Tibial nerve (tissue), 4 donors: ENCODE measurements around the gene PKDREJ. TPM values are rescaled to one million over a fixed set of nuclear protein-coding genes. Genes with fewer than 3 reads are reported as not detected.
A peak's percentile ranks its signal among the peaks of the same experiment; 100 is the strongest.
"Not testable (repeated sequence)": the region's sequence is repeated elsewhere in the genome, so short reads cannot be mapped to it uniquely, and the experiment has no call there.

Experiments used
- DNase-seq, 2 donors: peaks; one replicate each; pipeline ENCODE4 v3.0.0-alpha.2; 2019; ENCODE audit warnings: low spot score in 2 of 2
- H3K27ac ChIP-seq, 4 donors: fragments of 200-600 bp; sonication (generic) in 3 of 4; one replicate each; pipeline ENCODE4 v1.5.1; 2017 to 2019; ENCODE audit warnings: mild to moderate bottlenecking in 1 of 4
- H3K27me3 ChIP-seq, 2 donors: fragments of 200-600 bp; sonication (generic) in 1 of 2; one replicate each; pipeline versions ENCODE4 v1.5.1 to v1.6.0; 2017 to 2019
- H3K36me3 ChIP-seq, 3 donors: fragments of 200-600 bp; sonication (generic); one replicate each; pipeline ENCODE4 v1.5.1; 2018 to 2019
- H3K4me1 ChIP-seq, 4 donors: fragments of 200-600 bp; sonication (generic) in 3 of 4; one replicate each; pipeline ENCODE4 v1.5.1; 2017 to 2019
- H3K4me3 ChIP-seq, 4 donors: fragments of 200-600 bp; sonication (generic) in 3 of 4; one replicate each; pipeline ENCODE4 v1.5.1; 2017 to 2019; ENCODE audit warnings: mild to moderate bottlenecking in 1 of 4, moderate library complexity in 1 of 4
- H3K9me3 ChIP-seq, 4 donors: fragments of 200-600 bp; sonication (generic) in 3 of 4; one replicate each; pipeline ENCODE4 v1.5.1; 2017 to 2019
- CTCF ChIP-seq, 5 experiments: fragments of 200-600 bp in 3 of 5; fragments of 450-650 bp in 2 of 5; sonication (generic) in 3 of 5; IDR thresholded peaks; one replicate each; pipeline ENCODE4 v1.5.1; 2016 to 2019; ENCODE audit warnings: antibody characterized with exemption in 5 of 5, mild to moderate bottlenecking in 3 of 5, moderate library complexity in 2 of 5
- EP300 ChIP-seq, 2 donors: sonication (generic); formaldehyde crosslinking; IDR thresholded peaks; one replicate each; pipeline ENCODE4 v1.6.1; 2017; ENCODE audit warnings: antibody characterized with exemption in 2 of 2, mild to moderate bottlenecking in 1 of 2
- POLR2A ChIP-seq, 2 donors: fragments of 450-650 bp; IDR thresholded peaks; one replicate each; pipeline ENCODE4 v1.6.1; 2017; ENCODE audit warnings: antibody characterized with exemption in 2 of 2, mild to moderate bottlenecking in 2 of 2, moderate library complexity in 2 of 2
- WGBS, 2 donors: methylation state at CpG; one replicate each; pipeline ENCODE4 v1.1.5; 2018; 5-methylcytosine and 5-hydroxymethylcytosine counted together
- total RNA-seq, 4 donors: library from RNA; depleted of rRNA; stranded (reverse); fragments of >200 nt; gene quantifications; one replicate each; pipeline ENCODE4 v1.1.0, GENCODE V29; 2016

The PKDREJ gene
- total RNA-seq, 4 donors from 2014 or later = under 0.01 to 0.39 TPM; not detected in 2

- Histone ChIP-seq H3K9me3 (no peaks in the 10 kb centered on the region), H3K27ac (no peak overlapping the region), H3K27me3 (no peaks in the 10 kb centered on the region), H3K4me1 (peaks cover 0 to 21% (median 8%) of the 10 kb centered on the region in 4 donors), H3K36me3 (peaks cover 0 to 93% (median 29%) of the 10 kb centered on the region in 3 donors), H3K4me3 (no peak overlapping the region)
- WGBS, 2 donors = 88 to 91% methylated on average over 11 to 12 of the region's 12 CpGs
- TF ChIP-seq EP300 (IDR thresholded peaks at IDR 0.05) (no peak), CTCF (IDR thresholded peaks at IDR 0.05) (no peak), POLR2A (IDR thresholded peaks at IDR 0.05) (no peak)
- DNase-seq = no peak
Measured at GRCh38 chr22:46273432-46274148, 10.4 kb upstream of the PKDREJ start.

GRCh38 chr22:46272762-46273431 is 9.8 kb upstream of the PKDREJ start:
- H3K27me3 ChIP-seq = no peaks in the 10 kb centered on the region
- WGBS, 2 donors = 85 to 88% methylated on average over 10 to 12 of the region's 12 CpGs
- no peak for TF ChIP-seq EP300 (IDR thresholded peaks at IDR 0.05)
- TF ChIP-seq CTCF (IDR thresholded peaks at IDR 0.05) = no peak
- no peak for TF ChIP-seq POLR2A (IDR thresholded peaks at IDR 0.05)
- no peaks in the 10 kb centered on the region for H3K9me3 ChIP-seq
- H3K4me1 ChIP-seq = peaks cover 0 to 25% (median 8%) of the 10 kb centered on the region in 4 donors
- H3K4me3 ChIP-seq = no peak overlapping the region
- peaks cover 0 to 86% (median 28%) of the 10 kb centered on the region in 3 donors for H3K36me3 ChIP-seq
- H3K27ac ChIP-seq = no peak overlapping the region
- no peak for DNase-seq

- Histone ChIP-seq H3K4me3 (no peak overlapping the region), H3K27me3 (no peaks in the 10 kb centered on the region), H3K4me1 (peaks cover 0 to 28% (median 10%) of the 10 kb centered on the region in 4 donors), H3K9me3 (no peaks in the 10 kb centered on the region), H3K27ac (no peak overlapping the region), H3K36me3 (peaks cover 0 to 79% (median 28%) of the 10 kb centered on the region in 3 donors)
- DNase-seq = no peak
- 91 to 96% methylated on average over 8 of the region's 8 CpGs for WGBS, 2 donors
- no peak for TF ChIP-seq EP300 (IDR thresholded peaks at IDR 0.05)
Measured at GRCh38 chr22:46272196-46272595, 9.1 kb upstream of the PKDREJ start.

- Histone ChIP-seq H3K36me3 (peaks cover 0 to 54% (median 14%) of the 10 kb centered on the region in 3 donors), H3K4me3 (no peak overlapping the region), H3K4me1 (peaks cover 0 to 36% (median 15%) of the 10 kb centered on the region in 4 donors), H3K9me3 (no peaks in the 10 kb centered on the region), H3K27me3 (no peaks in the 10 kb centered on the region), H3K27ac (peak overlapping the region in 3 of 4 donors; percentile 36 to 92 (median 88))
- 61 to 69% methylated on average over 11 of the region's 11 CpGs for WGBS, 2 donors
- TF ChIP-seq EP300 (IDR thresholded peaks at IDR 0.05) (no peak), POLR2A (IDR thresholded peaks at IDR 0.05) (no peak), CTCF (IDR thresholded peaks at IDR 0.05) (no peak)
- DNase-seq = no peak
Measured at GRCh38 chr22:46269564-46269963, 6.4 kb upstream of the PKDREJ start.

- Histone ChIP-seq H3K4me1 (peaks cover 0 to 36% (median 15%) of the 10 kb centered on the region in 4 donors), H3K4me3 (peak within 1 kb of the TSS; percentile 74 to 94 (median 87)), H3K9me3 (no peaks in the 10 kb centered on the region), H3K27ac (peak within 1 kb of the TSS; percentile 78 to 97 (median 90)), H3K36me3 (peaks cover 0 to 35% (median 6%) of the 10 kb centered on the region in 3 donors), H3K27me3 (no peaks in the 10 kb centered on the region)
- DNase-seq = peak; percentile 85
- TF ChIP-seq EP300 (IDR thresholded peaks at IDR 0.05) (peak in 1 of 2 donors; percentile 86), CTCF (IDR thresholded peaks at IDR 0.05) (peak in 2 of 5 experiments; percentile 15 to 20), POLR2A (IDR thresholded peaks at IDR 0.05) (peak; percentile 15 to 66)
- WGBS, 2 donors = 1% methylated on average over 34 to 49 of the region's 74 CpGs
Measured at GRCh38 chr22:46267431-46268279, 4.5 kb upstream of the PKDREJ start, which contains the start of gene TTC38. Gene TTC38, plus strand, starts transcription at chr22:46268008. Its CDS starts 32 bp downstream, at chr22:46268040.

- H3K27ac ChIP-seq, H3K9me3 ChIP-seq, DNase-seq, H3K4me3 ChIP-seq, H3K27me3 ChIP-seq: not testable (repeated sequence)
- peaks cover 0 to 15% (median 0%) of the 10 kb centered on the region in 3 donors for H3K36me3 ChIP-seq
- peaks cover 0 to 38% (median 15%) of the 10 kb centered on the region in 4 donors for H3K4me1 ChIP-seq
- 72 to 87% methylated on average over 4 of the region's 4 CpGs for WGBS, 2 donors
Measured at GRCh38 chr22:46265627-46266026, 2.5 kb upstream of the PKDREJ start.

GRCh38 chr22:46264520-46264919 is 1.4 kb upstream of the PKDREJ start:
- Histone ChIP-seq H3K27me3 (peaks cover 0 to 11% of the 10 kb centered on the region in 2 donors), H3K4me1 (peaks cover 0 to 27% (median 14%) of the 10 kb centered on the region in 4 donors)
- H3K27ac ChIP-seq, H3K4me3 ChIP-seq, H3K9me3 ChIP-seq, H3K36me3 ChIP-seq, DNase-seq: not testable (repeated sequence)
- 80 to 98% methylated on average over 6 of the region's 6 CpGs for WGBS, 2 donors
